ENCODE results near the gene MEMO1. TPM values are rescaled to one million over a fixed set of nuclear protein-coding genes. Genes with fewer than 3 reads are reported as not detected.
A peak's percentile ranks its signal among the peaks of the same experiment; 100 is the strongest.

The MEMO1 gene
- total and polyA plus RNA-seq, 2 of the 4 experiments (the other 2 are of a cell fraction) = 23.7 to 49.7 TPM

DNA sequence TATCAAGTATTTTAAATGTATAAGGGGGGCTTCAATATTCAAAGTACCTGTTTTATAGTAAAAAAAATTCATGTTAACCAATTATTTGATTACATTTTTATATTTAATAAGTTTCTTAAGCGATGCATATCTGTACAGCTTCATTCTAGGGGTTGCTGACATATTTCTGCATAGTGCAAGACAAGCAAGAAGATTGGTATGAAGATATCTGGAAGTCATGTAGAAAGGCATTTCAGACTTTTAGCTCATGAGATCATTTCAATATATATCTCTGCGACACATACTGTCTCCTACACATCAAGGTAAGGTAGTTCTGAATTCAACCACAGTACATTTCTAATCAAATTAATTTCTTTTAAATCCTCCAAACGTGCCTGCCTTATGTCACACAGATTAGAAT, 73.1 kb downstream of the MEMO1 start:
- Histone ChIP-seq H3K4me3 (ENCODE audit: insufficient read depth, low read depth, low read length) (no peak overlapping the region), H3K4me2 (ENCODE audit: low read depth, low read length) (no peak overlapping the region), H2BK120ac (ENCODE audit: low read depth, low read length) (no peak overlapping the region), H3K14ac (replicated peaks; ENCODE audit: low read depth, low read length) (no peak overlapping the region), H3K23ac (ENCODE audit: low read depth, low read length) (no peak overlapping the region), H3K4me1 (ENCODE audit: control insufficient read depth, insufficient read depth, low read length) (no peaks in the 10 kb centered on the region), H2AK9ac (replicated peaks; ENCODE audit: low read depth, low read length, poor library complexity) (no peak overlapping the region), H3K9me3 (ENCODE audit: control insufficient read depth, insufficient read depth, low read length) (no peaks in the 10 kb centered on the region), H2AFZ (replicated peaks; ENCODE audit: low read length, poor library complexity) (no peak overlapping the region), H3K4ac (ENCODE audit: low read depth, low read length) (no peak overlapping the region), H2BK5ac (ENCODE audit: low read depth, low read length, poor library complexity, severe bottlenecking) (no peak overlapping the region), H3K18ac (ENCODE audit: low read depth, low read length) (no peak overlapping the region), H2BK15ac (ENCODE audit: low read depth, low read length) (no peak overlapping the region), H3K27ac (ENCODE audit: insufficient read depth, low read length) (no peak overlapping the region), H2AK5ac (ENCODE audit: low read depth, low read length) (no peak overlapping the region), H3K79me1 (ENCODE audit: low read depth in 1 of 2, low read length in 2 of 2) (peaks cover 27 to 50% of the 10 kb centered on the region in 2 experiments), H3K27me3 (ENCODE audit: control insufficient read depth, insufficient read depth, low read length) (no peaks in the 10 kb centered on the region), H3K9ac (ENCODE audit: low read depth, low read length) (no peak overlapping the region), H4K91ac (ENCODE audit: insufficient read depth, low read depth, low read length) (no peak overlapping the region), H4K20me1 (ENCODE audit: insufficient read depth, low read length) (no peaks in the 10 kb centered on the region), H3K9me1 (ENCODE audit: insufficient read depth, low read length) (peaks cover 3% of the 10 kb centered on the region; the same call in 1 of the 2 replicates), H4K5ac (ENCODE audit: low read depth, low read length) (no peak overlapping the region), H4K8ac (ENCODE audit: low read depth in 2 of 2, low read length in 2 of 2) (no peak overlapping the region), H3K36me3 (ENCODE audit: control insufficient read depth, insufficient read depth, low read length) (peaks cover 4% of the 10 kb centered on the region), H2BK20ac (ENCODE audit: low read depth, low read length) (no peak overlapping the region), H3K56ac (ENCODE audit: extremely low read depth, insufficient read depth, low read length) (no peak overlapping the region)
- ATAC-seq (ENCODE audit: low read depth) = peak; percentile 88
- dilution Hi-C loops (cut with HindIII; ENCODE audit: low sequenced_read_pairs, unreplicated experiment) (no loop called here), in situ Hi-C loops (cut with MboI; ENCODE audit: low sequenced_read_pairs) (no loop called here), intact Hi-C loops (cut with micrococcal nuclease) (no loop called here)
- TF ChIP-seq MXI1 (IDR thresholded peaks at IDR 0.05; ENCODE audit: borderline replicate concordance, low read depth, low read length) (no peak), NFE2L2 (IDR thresholded peaks at IDR 0.05; ENCODE audit: low read depth, low read length) (no peak), FOS (IDR thresholded peaks at IDR 0.05; ENCODE audit: low read depth, low read length) (no peak)
- ChIA-PET POLR2A (ENCODE audit: unreplicated experiment) (no interaction called here), CTCF (no interaction called here)
- WGBS, 2 experiments (ENCODE audit: extremely low coverage in 2 of 2, insufficient read length in 1 of 2) = no CpG with 5 or more reads among the region's 3 CpGs
- BruUV-seq (replicated peaks) = no TSS peak
- peak; percentile 69 for DNase-seq

Measured in IMR-90 (cell line).